ENCODE results near the gene CCDC183.
A peak's percentile ranks its signal among the peaks of the same experiment; 100 is the strongest.

CCDC183 gene

GRCh38 chr9:136847088-136847825 lies 51.1 kb downstream of the CCDC183 start:
- DNase-seq (ENCODE audit: low read depth in 2 of 2), result peak; percentile 59 to 77
- no peak for TF ChIP-seq CTCF (IDR thresholded peaks at IDR 0.05; ENCODE audit: low read depth, low read length)
- peak overlapping the region; percentile 76 to 84 for H3K4me3 ChIP-seq (replicated peaks in 1 of 2; ENCODE audit: low read depth in 2 of 2, low read length in 2 of 2)

- no peak for TF ChIP-seq CTCF (IDR thresholded peaks at IDR 0.05; ENCODE audit: low read depth, low read length)
- peak overlapping the region; percentile 76 to 84 for H3K4me3 ChIP-seq (replicated peaks in 1 of 2; ENCODE audit: low read depth in 2 of 2, low read length in 2 of 2)
- DNase-seq (ENCODE audit: low read depth in 2 of 2), result peak; percentile 88 to 90
These were observed 51.8 kb downstream of the CCDC183 start for GRCh38 chr9:136847826-136848392.

GRCh38 chr9:136848393-136849037 lies 52.4 kb downstream of the CCDC183 start:
- no peak for TF ChIP-seq CTCF (IDR thresholded peaks at IDR 0.05; ENCODE audit: low read depth, low read length)
- no peak for DNase-seq (ENCODE audit: low read depth in 2 of 2)
- H3K4me3 ChIP-seq (replicated peaks in 1 of 2; ENCODE audit: low read depth in 2 of 2, low read length in 2 of 2), result peak overlapping the region; percentile 76 to 84

GRCh38 chr9:136849038-136849959 lies 53.2 kb downstream of the CCDC183 start, which contains the start of gene PHPT1:
Gene PHPT1 (plus strand): TSS chr9:136849409. CDS start chr9:136849431, 22 bp downstream.
- TF ChIP-seq CTCF (IDR thresholded peaks at IDR 0.05; ENCODE audit: low read depth, low read length), result no peak
- peak within 1 kb of the TSS; percentile 76 to 84 for H3K4me3 ChIP-seq (replicated peaks in 1 of 2; ENCODE audit: low read depth in 2 of 2, low read length in 2 of 2)
- DNase-seq (ENCODE audit: low read depth in 2 of 2), result peak; percentile 100

- TF ChIP-seq CTCF (IDR thresholded peaks at IDR 0.05; ENCODE audit: low read depth, low read length), result no peak
- peak overlapping the region; percentile 76 to 84 for H3K4me3 ChIP-seq (replicated peaks in 1 of 2; ENCODE audit: low read depth in 2 of 2, low read length in 2 of 2)
- no peak for DNase-seq (ENCODE audit: low read depth in 2 of 2)
These were observed 54.1 kb downstream of the CCDC183 start for GRCh38 chr9:136849960-136850865.
